NCI-H1105 (cell line): Measurements from ENCODE around the gene CD200.
"Not testable (repeated sequence)": the region's sequence is repeated elsewhere in the genome, so short reads cannot be mapped to it uniquely, and the experiment has no call there.

Source experiments
- DNase-seq: peaks from one replicate; lab custom pipeline; 2025; lab: John Stamatoyannopoulos, UW

CD200 gene

GRCh38 chr3:112390783-112391641 lies 58.1 kb downstream of the CD200 start:
- no peak for DNase-seq

GRCh38 chr3:112391648-112392047 lies 58.7 kb downstream of the CD200 start:
- no peak for DNase-seq

GRCh38 chr3:112392393-112393359 lies 59.7 kb downstream of the CD200 start:
- DNase-seq: no peak

- no peak for DNase-seq
These were observed 60.4 kb downstream of the CD200 start for GRCh38 chr3:112393360-112393728.

GRCh38 chr3:112394003-112394640 lies 61.2 kb downstream of the CD200 start:
- no peak for DNase-seq

- no peak for DNase-seq
These were observed 62.4 kb downstream of the CD200 start for GRCh38 chr3:112395181-112395895.

GRCh38 chr3:112395896-112396290 lies 62.9 kb downstream of the CD200 start:
- no peak for DNase-seq

GRCh38 chr3:112397556-112397955 lies 64.6 kb downstream of the CD200 start:
- no peak for DNase-seq

GRCh38 chr3:112399064-112399463 lies 66.1 kb downstream of the CD200 start:
- DNase-seq: no peak

GRCh38 chr3:112399554-112399953 lies 66.6 kb downstream of the CD200 start:
- DNase-seq: not testable (repeated sequence)

- DNase-seq: not testable (repeated sequence)
These were observed 67.4 kb downstream of the CD200 start for GRCh38 chr3:112400317-112400716.

GRCh38 chr3:112401617-112402016 lies 68.7 kb downstream of the CD200 start:
- no peak for DNase-seq

- no peak for DNase-seq
These were observed 70.1 kb downstream of the CD200 start for GRCh38 chr3:112403103-112403502.

- DNase-seq: not testable (repeated sequence)
These were observed 72.1 kb downstream of the CD200 start for GRCh38 chr3:112404924-112405549.

GRCh38 chr3:112405845-112406244 lies 72.9 kb downstream of the CD200 start:
- no peak for DNase-seq

GRCh38 chr3:112407214-112407887 lies 74.4 kb downstream of the CD200 start:
- DNase-seq: no peak

- DNase-seq: no peak
These were observed 75.1 kb downstream of the CD200 start for GRCh38 chr3:112407888-112408702.

GRCh38 chr3:112409041-112409440 lies 76.1 kb downstream of the CD200 start:
- DNase-seq: no peak

- no peak for DNase-seq
These were observed 78.5 kb downstream of the CD200 start for GRCh38 chr3:112411425-112411824.
